ENCODE results near the gene CRACR2A.

CRACR2A gene

DNA sequence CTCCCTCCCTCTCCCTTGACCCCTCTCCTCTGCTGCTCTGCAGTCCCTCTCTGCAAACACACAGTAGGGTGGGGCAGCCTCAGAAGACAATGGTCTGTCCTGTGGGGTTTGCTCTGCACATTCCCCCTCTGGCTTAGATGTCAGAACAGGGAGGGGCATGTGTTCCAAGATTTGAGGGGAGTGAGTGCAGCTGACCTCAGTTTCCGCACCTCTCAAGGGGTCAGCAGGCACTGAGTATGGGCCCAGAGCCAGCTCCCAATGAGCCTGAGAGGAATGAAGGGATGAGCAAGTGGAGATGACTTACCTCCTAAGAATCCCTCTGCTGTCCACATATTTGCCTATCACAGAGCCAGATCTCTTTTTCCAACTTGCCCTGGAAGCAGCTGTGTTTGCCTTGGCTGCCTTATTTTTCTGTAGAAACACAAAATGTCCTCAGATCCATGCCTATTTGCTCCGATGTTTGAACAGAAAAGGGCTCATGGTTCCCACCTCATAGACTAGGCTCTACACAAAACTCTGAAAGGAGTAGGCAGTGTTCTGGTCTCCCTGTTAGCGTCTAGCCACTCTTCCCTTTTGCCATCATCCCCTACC, 111.4 kb downstream of the CRACR2A start:
- no peak overlapping the region for H3K27ac ChIP-seq (replicated peaks)
- no peak overlapping the region for H3K4me3 ChIP-seq (replicated peaks; ENCODE audit: insufficient read depth, low read length)
- TF ChIP-seq, protein P1, sequence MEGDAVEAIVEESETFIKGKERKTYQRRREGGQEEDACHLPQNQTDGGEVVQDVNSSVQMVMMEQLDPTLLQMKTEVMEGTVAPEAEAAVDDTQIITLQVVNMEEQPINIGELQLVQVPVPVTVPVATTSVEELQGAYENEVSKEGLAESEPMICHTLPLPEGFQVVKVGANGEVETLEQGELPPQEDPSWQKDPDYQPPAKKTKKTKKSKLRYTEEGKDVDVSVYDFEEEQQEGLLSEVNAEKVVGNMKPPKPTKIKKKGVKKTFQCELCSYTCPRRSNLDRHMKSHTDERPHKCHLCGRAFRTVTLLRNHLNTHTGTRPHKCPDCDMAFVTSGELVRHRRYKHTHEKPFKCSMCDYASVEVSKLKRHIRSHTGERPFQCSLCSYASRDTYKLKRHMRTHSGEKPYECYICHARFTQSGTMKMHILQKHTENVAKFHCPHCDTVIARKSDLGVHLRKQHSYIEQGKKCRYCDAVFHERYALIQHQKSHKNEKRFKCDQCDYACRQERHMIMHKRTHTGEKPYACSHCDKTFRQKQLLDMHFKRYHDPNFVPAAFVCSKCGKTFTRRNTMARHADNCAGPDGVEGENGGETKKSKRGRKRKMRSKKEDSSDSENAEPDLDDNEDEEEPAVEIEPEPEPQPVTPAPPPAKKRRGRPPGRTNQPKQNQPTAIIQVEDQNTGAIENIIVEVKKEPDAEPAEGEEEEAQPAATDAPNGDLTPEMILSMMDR (IDR thresholded peaks at IDR 0.05; ENCODE audit: insufficient read depth, low read length) = no peak
- TF ChIP-seq SPI1 (IDR thresholded peaks at IDR 0.05; ENCODE audit: borderline replicate concordance, low read depth) (no peak), POLR2AphosphoS5 (IDR thresholded peaks at IDR 0.05; ENCODE audit: low read depth) (no peak), GABPA (IDR thresholded peaks at IDR 0.05; ENCODE audit: low read depth) (no peak)
- TF ChIP-seq, protein P2, sequence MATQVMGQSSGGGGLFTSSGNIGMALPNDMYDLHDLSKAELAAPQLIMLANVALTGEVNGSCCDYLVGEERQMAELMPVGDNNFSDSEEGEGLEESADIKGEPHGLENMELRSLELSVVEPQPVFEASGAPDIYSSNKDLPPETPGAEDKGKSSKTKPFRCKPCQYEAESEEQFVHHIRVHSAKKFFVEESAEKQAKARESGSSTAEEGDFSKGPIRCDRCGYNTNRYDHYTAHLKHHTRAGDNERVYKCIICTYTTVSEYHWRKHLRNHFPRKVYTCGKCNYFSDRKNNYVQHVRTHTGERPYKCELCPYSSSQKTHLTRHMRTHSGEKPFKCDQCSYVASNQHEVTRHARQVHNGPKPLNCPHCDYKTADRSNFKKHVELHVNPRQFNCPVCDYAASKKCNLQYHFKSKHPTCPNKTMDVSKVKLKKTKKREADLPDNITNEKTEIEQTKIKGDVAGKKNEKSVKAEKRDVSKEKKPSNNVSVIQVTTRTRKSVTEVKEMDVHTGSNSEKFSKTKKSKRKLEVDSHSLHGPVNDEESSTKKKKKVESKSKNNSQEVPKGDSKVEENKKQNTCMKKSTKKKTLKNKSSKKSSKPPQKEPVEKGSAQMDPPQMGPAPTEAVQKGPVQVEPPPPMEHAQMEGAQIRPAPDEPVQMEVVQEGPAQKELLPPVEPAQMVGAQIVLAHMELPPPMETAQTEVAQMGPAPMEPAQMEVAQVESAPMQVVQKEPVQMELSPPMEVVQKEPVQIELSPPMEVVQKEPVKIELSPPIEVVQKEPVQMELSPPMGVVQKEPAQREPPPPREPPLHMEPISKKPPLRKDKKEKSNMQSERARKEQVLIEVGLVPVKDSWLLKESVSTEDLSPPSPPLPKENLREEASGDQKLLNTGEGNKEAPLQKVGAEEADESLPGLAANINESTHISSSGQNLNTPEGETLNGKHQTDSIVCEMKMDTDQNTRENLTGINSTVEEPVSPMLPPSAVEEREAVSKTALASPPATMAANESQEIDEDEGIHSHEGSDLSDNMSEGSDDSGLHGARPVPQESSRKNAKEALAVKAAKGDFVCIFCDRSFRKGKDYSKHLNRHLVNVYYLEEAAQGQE (IDR thresholded peaks at IDR 0.05; ENCODE audit: insufficient replicate concordance, low read depth) = no peak
- H3K27me3 ChIP-seq (ENCODE audit: insufficient read depth, poor library complexity, severe bottlenecking) = no peaks in the 10 kb centered on the region
- no peak for DNase-seq (ENCODE audit: low read depth in 1 of 2, low spot score in 1 of 2)

DNA sequence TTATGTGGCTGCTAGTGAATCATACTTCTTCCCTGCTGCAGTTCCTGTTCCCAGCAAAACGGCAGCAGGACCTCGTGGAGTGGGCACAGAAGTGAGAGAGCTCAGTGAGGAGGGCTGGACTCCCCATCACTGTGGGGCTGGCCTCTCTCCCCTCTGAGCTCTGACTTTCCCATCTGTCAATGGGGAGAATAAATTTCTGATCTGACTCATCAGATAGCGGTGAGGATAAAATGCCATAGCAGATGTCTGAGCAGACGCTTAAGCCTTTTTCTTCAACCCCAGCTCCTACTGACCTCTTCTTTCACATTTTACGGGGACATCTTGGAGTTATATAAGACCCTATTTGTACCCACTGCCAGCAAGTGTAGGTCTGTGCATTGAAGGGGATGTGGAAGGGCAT, 116.6 kb downstream of the CRACR2A start:
- no peak overlapping the region for H3K4me3 ChIP-seq (replicated peaks; ENCODE audit: insufficient read depth, low read length)
- DNase-seq (ENCODE audit: low read depth in 1 of 2, low spot score in 1 of 2) = no peak
- H3K27me3 ChIP-seq (ENCODE audit: insufficient read depth, poor library complexity, severe bottlenecking) = no peaks in the 10 kb centered on the region
- TF ChIP-seq POLR2AphosphoS5 (IDR thresholded peaks at IDR 0.05; ENCODE audit: low read depth) (no peak), GABPA (IDR thresholded peaks at IDR 0.05; ENCODE audit: low read depth) (no peak)
- TF ChIP-seq, protein P1 (IDR thresholded peaks at IDR 0.05; ENCODE audit: insufficient read depth, low read length) = no peak
- TF ChIP-seq, protein P2 (IDR thresholded peaks at IDR 0.05; ENCODE audit: insufficient replicate concordance, low read depth) = no peak
- no peak overlapping the region for H3K27ac ChIP-seq (replicated peaks)

DNA sequence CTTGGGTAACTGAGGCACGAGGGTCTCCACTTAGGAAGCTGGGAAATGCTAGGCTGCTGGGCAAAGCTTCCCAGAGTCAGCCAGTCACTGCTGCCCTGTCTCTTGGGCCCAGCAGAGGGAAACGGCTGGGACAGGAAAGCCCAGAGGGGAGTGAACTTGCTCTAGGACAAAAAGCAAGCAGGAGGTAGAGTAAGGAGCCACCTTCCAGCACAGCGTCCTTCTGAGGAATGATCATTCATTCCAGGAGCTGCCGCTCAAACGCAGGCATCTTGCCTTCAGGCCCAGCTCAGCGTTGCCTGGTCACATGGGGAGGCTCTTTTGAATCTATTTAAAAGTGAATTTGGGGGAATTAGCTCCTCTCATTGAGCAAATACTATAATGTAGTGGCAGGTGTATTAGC, 118.6 kb downstream of the CRACR2A start:
- Histone ChIP-seq H3K4me3 (replicated peaks; ENCODE audit: insufficient read depth, low read length) (no peak overlapping the region), H3K27ac (replicated peaks) (no peak overlapping the region), H3K27me3 (ENCODE audit: insufficient read depth, poor library complexity, severe bottlenecking) (no peaks in the 10 kb centered on the region)
- TF ChIP-seq SPI1 (IDR thresholded peaks at IDR 0.05; ENCODE audit: borderline replicate concordance, low read depth) = no peak
- TF ChIP-seq POLR2AphosphoS5 (IDR thresholded peaks at IDR 0.05; ENCODE audit: low read depth) = no peak
- DNase-seq (ENCODE audit: low read depth in 1 of 2, low spot score in 1 of 2) = no peak

DNA sequence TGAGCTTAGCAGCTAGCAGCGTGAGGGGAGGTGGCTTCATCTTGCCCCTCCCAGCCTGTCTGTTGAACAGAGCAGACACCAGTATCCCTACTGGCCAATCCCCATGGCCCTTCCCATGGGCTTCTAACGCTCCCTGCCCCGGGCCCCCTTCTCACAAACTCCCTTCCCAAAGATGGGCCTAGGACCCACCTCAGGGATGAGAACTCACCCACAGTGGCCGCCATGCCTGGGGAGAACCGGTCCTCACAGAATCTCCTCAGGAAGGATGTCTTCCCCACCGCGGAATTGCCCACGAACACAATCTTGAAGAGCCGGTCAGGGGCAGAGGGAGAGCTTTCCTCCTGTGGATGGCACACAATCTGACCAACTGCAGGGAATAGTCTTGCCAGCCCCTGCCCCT, 119.5 kb downstream of the CRACR2A start:
- no peak overlapping the region for H3K4me3 ChIP-seq (replicated peaks; ENCODE audit: insufficient read depth, low read length)
- TF ChIP-seq POLR2AphosphoS5 (IDR thresholded peaks at IDR 0.05; ENCODE audit: low read depth) (no peak), SPI1 (IDR thresholded peaks at IDR 0.05; ENCODE audit: borderline replicate concordance, low read depth) (no peak), GABPA (IDR thresholded peaks at IDR 0.05; ENCODE audit: low read depth) (no peak)
- TF ChIP-seq, protein P2 (IDR thresholded peaks at IDR 0.05; ENCODE audit: insufficient replicate concordance, low read depth) = no peak
- TF ChIP-seq, protein P1 (IDR thresholded peaks at IDR 0.05; ENCODE audit: insufficient read depth, low read length) = no peak
- no peak overlapping the region for H3K27ac ChIP-seq (replicated peaks)
- H3K27me3 ChIP-seq (ENCODE audit: insufficient read depth, poor library complexity, severe bottlenecking) = no peaks in the 10 kb centered on the region
- no peak for DNase-seq (ENCODE audit: low read depth in 1 of 2, low spot score in 1 of 2)
